CD1c-positive myeloid dendritic cell (primary cell): ENCODE results near the gene CHI3L1.

Experiments used
- DNase-seq: peaks from one replicate; pipeline ENCODE4 v3.0.0-alpha.2; 2016; ENCODE audit errors: extremely low spot score

The CHI3L1 gene

DNA sequence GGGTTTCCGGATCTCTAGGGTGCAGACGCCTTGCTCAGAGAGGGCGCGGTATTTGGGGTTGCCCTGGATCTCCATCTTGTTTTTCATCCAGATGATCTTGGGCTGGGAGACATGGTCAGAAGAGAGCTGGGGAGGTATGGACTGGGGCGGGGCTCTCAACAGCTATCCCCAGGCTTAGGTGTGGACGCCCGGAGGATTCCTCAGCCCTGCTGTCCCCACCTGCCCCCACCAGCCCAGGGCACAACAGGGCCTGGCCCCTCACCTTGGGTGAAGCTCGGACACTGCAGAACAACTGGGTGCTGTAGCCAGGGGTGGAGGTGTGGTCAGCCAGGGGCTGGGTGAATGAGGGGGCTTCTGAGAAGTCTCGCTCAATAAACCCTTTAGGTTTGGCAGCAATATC lies 17.5 kb downstream of the CHI3L1 start:
- no peak for DNase-seq

DNA sequence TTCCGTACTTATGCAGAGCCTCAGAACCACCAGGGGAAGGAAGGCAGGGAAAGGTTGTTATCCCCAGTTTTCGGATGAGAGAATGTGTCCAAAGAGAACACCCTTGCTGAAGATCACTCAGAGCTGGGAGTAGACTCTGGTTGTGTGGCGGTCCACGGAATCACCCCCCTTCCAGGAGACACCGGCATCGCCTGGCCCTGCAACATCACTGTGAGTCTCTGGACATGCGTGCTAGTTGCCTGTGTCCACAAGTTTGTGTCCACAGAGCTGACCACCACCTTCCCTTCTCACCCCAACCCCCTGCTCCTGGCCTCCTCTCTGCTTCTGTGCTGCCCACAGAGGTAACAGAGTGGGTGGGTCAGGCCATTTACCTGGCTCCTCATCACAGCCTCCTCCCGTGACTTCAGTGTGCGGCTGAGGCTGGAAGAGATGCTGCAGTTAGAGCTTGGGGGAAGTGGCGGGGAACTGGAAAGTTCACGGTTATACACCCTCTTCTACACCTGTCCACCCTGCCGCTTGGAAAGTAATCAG lies 18.2 kb downstream of the CHI3L1 start:
- DNase-seq, result no peak

DNA sequence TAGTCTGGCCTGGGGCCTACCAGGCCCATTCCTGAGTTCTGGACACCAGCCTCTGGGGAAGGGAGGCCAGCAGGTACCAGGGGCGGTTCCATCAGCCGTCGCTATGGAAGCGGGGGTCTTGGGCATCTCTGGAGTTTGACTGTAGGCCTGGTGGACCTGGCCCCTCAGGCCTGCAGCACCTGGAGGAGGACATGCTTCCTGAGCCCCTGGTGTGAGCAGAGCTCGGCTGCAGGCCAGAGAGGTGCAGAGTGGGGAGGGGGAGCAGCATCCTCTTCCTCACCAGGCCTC lies 18.6 kb downstream of the CHI3L1 start:
- no peak for DNase-seq

DNA sequence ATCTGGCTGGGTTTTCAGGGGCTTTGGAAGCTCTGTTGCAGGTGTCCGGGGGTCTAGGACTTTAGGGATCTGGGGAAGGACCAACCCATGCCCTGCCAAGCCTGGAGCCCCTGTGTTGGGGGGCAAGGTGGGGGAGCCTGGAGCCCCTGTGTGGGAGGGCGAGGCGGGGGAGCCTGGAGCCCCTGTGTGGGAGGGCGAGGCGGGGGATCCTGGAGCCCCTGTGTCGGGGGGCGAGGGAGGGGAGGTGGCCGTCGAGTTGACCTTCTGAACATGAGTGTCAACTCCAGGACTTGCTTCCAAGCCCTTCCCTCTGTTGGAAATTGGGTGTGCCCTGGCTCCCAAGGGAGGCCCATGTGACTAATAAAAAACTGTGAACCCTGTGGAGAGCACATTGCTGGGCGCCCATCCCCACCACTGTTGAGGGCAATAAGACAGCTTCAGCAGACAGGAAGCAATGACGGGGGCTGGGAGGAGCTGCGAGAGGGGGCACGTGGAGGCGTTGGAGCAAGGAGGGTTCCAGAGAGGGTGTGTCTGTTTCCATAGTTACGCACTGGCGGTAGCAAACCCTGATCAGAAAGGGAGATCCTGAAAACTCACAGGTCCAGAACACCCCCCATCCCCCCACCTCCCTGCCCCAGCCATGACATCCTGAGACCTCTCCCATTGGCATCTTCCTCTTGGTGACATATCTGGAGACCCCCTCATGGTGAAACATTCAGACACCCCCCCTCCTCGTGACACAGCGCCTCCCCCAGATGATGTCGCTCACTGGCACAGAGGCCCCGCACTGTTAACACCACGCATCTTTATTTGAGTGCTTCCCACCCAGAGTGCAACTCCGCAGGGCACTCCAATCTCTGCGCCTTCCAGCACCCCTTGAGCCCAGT lies 19.2 kb downstream of the CHI3L1 start:
- DNase-seq, result peak; percentile 9

DNA sequence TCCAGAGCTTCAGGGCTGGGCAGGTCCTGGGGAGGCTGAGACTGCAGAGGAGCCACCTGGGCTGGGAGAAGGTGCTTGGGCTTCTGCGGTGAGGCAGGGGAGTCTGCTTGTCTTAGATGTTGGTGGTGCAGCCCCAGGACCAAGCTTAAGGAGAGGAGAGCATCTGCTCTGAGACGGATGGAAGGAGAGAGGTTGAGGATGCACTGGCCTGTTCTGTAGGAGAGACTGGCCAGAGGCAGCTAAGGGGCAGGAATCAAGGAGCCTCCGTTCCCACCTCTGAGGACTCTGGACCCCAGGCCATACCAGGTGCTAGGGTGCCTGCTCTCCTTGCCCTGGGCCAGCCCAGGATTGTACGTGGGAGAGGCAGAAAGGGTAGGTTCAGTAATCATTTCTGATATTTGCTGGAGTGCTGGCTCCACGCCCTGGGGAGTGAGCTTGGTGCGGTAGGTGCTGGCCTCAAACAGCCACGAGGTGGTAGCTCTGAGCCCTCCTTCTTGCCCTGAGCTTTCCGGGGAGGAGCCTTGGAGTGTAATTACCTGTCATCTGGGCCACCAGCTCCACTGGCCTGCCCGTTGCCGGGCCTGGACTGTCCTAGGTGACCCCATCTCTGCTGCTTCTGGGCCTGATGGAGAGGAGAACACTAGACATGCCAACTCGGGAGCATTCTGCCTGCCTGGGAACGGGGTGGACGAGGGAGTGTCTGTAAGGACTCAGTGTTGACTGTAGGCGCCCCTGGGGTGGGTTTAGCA lies 20.1 kb downstream of the CHI3L1 start:
- DNase-seq, result no peak

DNA sequence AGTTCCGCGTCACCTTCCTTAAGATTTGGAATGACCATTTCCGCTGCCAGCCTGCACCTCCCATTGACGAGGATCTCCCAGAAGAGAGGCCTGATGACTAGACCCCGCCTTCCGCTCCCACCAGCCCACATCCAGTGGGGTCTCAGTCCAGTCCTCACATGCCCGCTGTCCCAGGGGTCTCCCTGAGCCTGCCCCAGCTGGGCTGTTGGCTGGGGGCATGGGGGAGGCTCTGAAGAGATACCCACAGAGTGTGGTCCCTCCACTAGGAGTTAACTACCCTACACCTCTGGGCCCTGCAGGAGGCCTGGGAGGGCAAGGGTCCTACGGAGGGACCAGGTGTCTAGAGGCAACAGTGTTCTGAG lies 20.7 kb downstream of the CHI3L1 start:
- DNase-seq, result no peak

DNA sequence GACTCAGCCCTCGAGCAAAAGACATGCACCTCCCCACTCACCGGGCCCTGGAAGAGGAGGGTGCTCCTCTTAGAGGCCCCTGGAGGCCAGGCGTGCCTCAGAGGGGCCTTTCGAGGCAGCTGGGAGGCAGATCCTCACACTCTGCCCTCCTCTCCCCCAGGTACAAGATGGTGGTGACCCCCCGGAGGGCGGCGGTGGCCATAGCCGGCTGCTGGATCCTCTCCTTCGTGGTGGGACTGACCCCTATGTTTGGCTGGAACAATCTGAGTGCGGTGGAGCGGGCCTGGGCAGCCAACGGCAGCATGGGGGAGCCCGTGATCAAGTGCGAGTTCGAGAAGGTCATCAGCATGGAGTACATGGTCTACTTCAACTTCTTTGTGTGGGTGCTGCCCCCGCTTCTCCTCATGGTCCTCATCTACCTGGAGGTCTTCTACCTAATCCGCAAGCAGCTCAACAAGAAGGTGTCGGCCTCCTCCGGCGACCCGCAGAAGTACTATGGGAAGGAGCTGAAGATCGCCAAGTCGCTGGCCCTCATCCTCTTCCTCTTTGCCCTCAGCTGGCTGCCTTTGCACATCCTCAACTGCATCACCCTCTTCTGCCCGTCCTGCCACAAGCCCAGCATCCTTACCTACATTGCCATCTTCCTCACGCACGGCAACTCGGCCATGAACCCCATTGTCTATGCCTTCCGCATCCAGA lies 21.3 kb downstream of the CHI3L1 start:
- no peak for DNase-seq

DNA sequence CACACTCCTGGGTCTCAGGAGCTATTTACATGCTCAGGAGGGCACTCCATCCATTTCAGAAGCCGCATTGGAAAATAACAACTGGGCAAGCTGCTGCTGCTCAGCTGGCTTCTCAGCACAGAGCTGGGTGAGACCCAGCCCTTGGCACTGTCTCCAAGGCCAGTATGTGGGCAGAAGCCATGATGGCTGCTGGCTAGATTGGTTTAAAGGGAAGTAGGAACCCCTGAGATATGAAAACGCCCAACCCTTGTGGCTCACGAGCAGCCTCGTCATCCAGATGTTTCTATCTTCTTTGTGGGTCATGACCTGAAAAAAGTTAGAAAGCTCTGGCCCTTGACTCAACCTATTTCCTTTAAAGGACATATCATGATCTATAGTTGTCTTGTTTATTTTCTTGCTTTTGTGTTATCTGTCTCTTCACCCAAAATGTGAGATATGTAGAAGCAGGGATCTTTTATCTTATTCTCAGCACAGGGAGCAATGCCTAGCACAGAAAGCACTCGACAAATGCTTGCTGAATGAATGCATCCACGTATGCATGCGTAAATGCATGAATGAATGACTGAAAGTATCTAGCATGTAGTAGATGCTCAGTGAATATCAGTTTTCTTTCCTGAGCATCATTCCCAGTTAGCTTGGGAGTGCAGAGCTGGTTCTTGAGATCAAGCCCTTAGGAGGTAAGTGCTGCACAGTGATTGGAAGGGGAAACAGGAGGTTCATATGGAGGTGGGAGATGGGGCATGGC lies 22.4 kb downstream of the CHI3L1 start:
- DNase-seq, result peak; percentile 65

DNA sequence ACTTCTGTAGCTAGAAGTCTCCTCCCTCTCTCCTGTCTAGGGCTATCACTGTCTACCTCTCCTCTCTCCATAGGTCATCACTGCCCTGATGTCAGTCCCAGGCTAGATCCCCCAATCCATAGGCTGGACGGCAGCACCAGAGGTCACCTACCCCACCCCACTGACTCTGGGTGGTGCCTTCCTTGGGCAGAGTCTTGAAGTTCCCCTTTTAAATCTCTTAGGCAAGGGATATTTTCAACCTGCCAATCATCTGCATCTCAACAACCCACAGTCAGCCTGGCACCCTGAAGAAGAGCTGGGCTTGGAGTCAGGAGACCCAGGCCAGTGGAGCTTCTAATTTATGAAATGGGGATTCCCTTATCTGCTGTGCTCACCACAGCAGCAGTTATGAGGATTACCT lies 24.1 kb downstream of the CHI3L1 start:
- DNase-seq, result peak; percentile 45

DNA sequence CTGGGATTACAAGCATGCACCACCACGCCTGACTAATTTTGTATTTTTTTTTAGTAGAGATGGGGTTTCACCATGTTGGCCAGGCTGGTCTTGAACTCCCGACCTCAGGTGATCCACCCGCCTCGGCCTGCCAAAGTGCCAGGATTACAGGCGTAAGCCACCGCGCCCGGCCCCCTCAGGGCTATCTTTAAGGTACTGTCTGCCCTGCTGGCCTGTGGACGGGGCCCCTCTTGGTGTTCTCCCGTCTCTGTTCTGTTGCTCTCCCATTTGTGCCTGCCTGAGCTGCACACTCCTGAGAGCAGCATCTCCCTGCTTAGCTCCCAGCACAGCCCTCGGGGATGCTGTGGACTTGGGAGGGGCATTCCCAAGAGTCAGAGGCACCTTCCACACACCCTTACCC lies 24.8 kb downstream of the CHI3L1 start:
- DNase-seq, result no peak

DNA sequence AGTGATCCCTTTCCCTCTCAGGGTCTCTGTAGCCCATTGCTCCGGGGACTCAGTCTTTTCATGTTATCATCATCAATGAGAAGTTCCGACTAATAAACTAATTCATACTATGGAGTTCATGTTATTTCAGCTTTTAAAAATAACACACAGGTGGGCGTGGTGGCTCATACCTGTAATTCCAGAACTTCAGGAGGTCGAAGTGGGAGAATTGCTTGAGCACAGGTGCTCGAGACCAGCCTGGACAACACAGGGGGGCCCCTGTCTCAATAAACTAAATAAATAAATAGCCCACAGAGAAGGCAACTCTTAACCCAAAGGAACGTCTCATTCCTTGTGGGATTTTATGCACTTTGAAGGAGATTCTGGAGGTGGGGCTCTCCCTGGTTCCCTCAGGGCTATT lies 25.3 kb downstream of the CHI3L1 start:
- DNase-seq, result no peak

DNA sequence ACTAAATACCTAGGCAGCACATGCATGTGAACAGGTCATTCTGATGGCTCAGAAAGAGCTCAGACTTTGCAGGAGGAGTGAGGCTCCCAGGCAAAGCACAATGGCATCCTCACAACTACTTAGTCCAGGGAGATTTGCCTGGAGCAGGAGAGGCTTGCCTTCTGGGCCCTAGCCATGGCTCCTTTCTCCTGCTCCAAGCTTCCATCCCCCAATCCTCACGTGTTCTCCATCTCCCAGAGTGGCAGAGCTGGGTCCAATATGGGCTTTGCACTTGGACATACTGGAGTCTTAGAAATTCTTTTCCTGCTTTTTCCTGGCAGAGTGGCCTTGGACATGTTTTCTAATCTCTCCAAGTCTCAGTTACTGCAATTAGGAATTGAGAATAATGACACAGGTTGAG lies 26.7 kb downstream of the CHI3L1 start:
- DNase-seq, result no peak

DNA sequence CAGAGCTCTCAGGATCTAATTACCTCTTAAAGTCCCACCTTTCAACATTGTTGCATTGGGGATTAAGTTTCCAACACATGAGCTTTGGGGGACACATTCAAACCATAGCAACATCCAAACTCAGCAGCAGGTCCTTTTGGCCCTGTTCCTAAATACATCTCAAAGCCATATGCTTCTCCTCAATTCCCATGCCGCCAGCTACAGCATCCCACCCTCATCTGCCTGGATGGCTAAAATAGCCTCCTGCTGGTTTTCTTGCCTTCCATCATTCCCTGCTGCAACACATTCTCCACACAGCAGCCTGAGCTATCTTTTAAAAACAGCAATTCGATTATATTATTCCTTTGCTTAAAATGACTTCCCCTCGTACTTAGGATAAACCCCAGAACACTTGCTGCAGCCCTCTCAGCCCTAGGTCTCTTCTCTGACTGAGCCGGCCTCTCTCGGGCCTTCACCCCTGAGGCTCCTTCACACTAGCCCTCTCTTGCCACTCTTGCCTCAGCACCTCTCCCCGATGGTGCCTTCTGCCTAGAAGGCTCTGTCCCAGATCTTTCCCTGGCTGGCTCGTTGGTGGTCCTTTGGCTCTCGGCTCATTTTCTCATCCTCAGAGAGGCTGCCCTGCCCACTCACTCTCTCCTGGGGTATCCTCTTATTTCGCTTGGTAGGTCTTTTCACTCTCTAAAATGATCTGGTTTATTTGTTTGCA lies 27.4 kb downstream of the CHI3L1 start:
- no peak for DNase-seq

DNA sequence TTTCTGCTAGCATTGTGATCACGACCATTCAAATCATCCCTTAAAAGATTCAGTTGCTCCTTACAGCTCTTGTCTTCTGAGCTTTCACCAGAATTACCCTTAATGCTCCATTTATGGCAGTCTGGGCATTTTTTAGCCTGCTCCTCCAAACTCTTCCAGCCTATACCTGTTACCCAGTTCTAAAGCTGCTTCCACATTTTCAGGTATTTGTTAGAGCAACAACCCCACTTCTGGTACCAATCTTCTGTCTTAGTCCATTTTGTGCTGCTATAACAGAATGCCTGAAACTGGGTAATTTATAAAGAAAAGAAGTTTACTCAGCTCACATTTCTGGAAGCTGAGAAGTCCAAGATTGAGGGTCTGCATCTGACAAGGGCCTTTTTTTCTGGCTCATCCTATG lies 28.1 kb downstream of the CHI3L1 start:
- DNase-seq, result no peak

DNA sequence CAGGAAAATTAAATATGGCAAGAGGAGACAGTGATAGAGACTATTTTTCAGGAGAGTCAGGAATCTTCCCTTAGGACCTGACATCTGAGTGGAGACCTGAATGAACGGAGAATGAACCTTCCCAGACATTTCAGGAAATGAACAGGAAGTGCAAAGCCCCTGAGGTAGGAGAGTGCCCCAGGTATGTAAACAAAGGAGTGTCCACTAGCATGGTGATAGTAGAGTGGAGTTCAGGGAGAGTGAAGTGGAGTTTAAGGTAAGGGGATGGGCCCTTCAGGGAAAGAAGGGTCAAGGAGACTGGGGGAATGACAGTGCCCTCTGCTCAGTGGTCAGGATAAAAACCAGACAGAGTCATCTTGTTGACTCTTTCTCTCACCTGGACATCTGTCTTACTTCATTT lies 30.2 kb downstream of the CHI3L1 start:
- no peak for DNase-seq

DNA sequence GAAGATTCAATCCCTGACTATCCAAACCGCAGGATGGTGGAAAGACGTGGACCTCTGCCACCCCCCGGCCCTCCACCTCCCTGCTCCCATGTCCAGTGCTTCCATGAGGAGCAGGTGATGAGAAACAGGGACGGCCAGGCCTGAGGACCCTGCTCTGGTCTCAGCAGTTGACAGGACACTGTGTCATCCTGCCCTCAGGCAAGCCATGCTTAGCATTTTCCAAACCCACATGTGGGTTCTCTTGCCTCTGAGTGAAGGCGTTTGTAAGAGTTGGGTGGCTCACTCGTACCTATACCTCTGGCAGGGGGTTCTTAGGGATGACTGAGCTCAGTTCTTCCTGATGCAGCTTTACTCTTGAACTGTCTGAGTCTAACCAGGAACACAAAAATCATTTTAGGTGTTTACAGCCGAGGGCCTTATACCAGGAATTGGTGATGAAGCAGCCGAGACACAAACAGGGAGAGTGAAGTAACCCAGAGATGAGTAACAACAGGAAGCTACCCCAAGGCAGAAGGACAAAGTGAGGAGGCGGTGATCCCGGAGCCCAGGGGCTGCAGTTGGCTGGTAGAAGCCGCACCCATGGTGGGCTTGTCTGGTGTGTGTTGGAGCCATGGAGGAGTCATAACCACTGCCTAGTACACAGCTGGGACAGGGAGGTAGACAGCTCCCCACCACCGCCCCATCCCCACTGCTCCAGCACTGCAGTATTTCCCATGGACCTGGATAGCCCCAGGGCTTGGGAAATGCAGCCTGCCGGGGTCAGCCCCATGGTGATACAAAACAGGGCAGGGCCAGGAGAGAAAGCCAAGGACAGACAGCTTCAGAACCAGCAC lies 32.3 kb downstream of the CHI3L1 start:
- peak; percentile 33 for DNase-seq

DNA sequence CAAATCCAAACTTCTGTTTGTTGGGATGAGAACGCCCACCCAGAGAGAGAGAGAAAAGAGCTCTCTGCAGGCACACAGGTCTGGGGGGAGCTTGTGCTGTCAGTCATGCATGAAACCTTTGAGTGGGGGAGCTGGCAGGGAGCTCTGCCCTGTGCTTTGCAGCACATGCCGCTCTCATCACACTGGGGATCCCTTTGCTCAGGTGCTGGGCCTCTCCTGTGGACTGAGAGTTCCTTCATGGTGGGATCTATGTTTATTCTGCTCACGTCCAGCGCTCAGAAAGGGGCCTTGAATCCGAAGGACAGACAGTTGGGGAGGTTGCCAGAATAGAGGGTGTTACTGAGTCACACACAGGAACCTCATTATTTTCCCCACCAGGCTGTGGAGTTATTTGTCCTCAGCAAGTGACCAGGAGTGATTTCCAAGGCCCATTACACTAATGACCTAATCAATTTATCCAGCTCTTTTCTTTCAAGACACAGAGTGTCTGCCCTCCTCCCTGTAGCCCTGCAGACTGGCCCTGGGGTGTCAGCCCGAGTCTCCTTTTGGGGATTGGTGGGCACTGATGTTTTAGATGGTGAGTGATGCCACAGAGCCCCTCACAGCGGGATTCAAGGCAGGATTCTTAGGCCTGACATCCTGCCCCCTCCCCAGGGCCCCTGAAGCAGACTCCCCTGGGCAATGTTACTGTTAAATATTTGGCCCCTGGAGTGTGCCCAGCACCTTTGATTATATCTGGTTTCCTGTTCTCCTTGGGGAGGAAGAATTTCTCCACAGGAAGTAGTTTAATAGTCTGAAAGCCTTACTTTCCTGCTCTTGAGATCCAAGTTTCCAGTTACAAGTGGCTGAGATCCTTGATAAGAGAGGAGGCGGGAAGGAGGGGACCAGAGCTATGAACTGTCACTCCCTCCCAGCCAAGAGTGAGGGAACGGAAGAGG lies 33.2 kb downstream of the CHI3L1 start:
- DNase-seq, result no peak

DNA sequence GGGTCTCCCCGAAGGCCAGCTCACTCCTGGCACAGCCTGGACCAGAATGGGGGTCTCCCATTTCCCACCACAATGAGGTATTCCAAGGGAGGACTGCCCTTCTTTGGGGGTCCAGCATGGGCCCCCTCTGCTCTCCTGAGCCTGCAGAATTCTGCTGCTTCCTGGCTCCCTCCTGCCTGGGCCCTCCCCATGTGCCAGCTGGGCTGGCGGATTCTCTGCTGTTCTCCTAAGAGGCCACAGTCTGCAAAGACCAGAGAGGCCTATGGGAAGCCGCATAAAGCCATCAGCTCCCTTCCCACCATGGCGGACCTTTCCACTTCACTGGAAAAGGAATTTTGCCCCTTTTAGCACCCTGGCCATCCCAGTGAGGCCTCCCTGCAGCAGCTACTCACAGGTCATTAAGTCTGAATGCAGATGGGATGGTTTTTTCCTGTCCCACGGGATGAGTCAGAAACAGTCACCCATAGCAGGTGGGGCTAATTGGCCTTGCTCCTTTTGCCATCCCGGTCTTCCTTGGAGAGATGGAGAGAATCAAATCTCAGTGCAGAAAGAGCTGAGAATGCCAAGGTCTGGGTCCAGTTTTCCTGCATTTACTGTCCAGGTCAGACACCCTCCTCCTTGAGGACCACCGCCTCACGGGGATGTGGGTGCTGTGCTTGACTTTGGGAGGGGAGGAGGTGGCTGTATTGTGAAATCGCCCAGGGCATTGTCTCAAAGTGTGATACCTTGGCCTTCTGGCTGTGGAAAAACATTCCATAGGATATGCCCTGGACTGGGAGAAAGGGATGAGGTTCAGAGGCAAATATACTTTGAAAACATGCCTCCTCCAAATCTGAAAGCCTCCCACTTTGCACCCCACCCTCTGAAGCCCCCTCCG lies 34.1 kb downstream of the CHI3L1 start:
- no peak for DNase-seq
